ENCODE measurements around the gene ZNF474.

- TF ChIP-seq CTCF (IDR thresholded peaks at IDR 0.05; ENCODE audit: low read depth, low read length) (no peak), EZH2phosphoT487 (IDR thresholded peaks at IDR 0.05; ENCODE audit: low read depth) (no peak)
These were observed 34.0 kb downstream of the ZNF474 start for GRCh38 chr5:122163121-122164069.

All from OCI-LY3 (cell line).